ENCODE data around the gene NETO1. TPM values are rescaled to one million over a fixed set of nuclear protein-coding genes. Genes with fewer than 3 reads are reported as not detected.

The NETO1 gene
- total RNA-seq, 3 donors from 2014 or later = 0.32 to 0.33 TPM; not detected in 1

- no peak for DNase-seq (ENCODE audit: low spot score in 2 of 2)
- no peaks in the 10 kb centered on the region for H3K4me1 ChIP-seq
- no peak overlapping the region for H3K27ac ChIP-seq
- intact Hi-C loops (cut with DNase I; ENCODE audit: low total_unique reads) = no loop called here
- no peaks in the 10 kb centered on the region for H3K9me3 ChIP-seq
- H3K27me3 ChIP-seq = no peaks in the 10 kb centered on the region
- no peak overlapping the region for H3K4me3 ChIP-seq
- H3K36me3 ChIP-seq = no peaks in the 10 kb centered on the region
- no peak for TF ChIP-seq POLR2A (IDR thresholded peaks at IDR 0.05)
- TF ChIP-seq POLR2AphosphoS5 (IDR thresholded peaks at IDR 0.05) = no peak
- TF ChIP-seq, protein P1, sequence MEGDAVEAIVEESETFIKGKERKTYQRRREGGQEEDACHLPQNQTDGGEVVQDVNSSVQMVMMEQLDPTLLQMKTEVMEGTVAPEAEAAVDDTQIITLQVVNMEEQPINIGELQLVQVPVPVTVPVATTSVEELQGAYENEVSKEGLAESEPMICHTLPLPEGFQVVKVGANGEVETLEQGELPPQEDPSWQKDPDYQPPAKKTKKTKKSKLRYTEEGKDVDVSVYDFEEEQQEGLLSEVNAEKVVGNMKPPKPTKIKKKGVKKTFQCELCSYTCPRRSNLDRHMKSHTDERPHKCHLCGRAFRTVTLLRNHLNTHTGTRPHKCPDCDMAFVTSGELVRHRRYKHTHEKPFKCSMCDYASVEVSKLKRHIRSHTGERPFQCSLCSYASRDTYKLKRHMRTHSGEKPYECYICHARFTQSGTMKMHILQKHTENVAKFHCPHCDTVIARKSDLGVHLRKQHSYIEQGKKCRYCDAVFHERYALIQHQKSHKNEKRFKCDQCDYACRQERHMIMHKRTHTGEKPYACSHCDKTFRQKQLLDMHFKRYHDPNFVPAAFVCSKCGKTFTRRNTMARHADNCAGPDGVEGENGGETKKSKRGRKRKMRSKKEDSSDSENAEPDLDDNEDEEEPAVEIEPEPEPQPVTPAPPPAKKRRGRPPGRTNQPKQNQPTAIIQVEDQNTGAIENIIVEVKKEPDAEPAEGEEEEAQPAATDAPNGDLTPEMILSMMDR (IDR thresholded peaks at IDR 0.05) = no peak
Observed at GRCh38 chr18:72847771-72848170, 20.0 kb downstream of the NETO1 start.

GRCh38 chr18:72846736-72847533 is 20.9 kb downstream of the NETO1 start:
- H3K27ac ChIP-seq = no peak overlapping the region
- DNase-seq (ENCODE audit: low spot score in 2 of 2) = peak in 1 of 2 donors; percentile 36
- no peaks in the 10 kb centered on the region for H3K36me3 ChIP-seq
- no peaks in the 10 kb centered on the region for H3K9me3 ChIP-seq
- intact Hi-C loops (cut with DNase I; ENCODE audit: low total_unique reads) = no loop called here
- H3K4me1 ChIP-seq = no peaks in the 10 kb centered on the region
- TF ChIP-seq, protein P1 (IDR thresholded peaks at IDR 0.05) = no peak
- TF ChIP-seq POLR2A (IDR thresholded peaks at IDR 0.05) (no peak), POLR2AphosphoS5 (IDR thresholded peaks at IDR 0.05) (no peak)
- H3K27me3 ChIP-seq = no peaks in the 10 kb centered on the region
- H3K4me3 ChIP-seq = no peak overlapping the region

- intact Hi-C loops (cut with DNase I; ENCODE audit: low total_unique reads) = no loop called here
- H3K27ac ChIP-seq = no peak overlapping the region
Observed at GRCh38 chr18:72843743-72844142, 24.0 kb downstream of the NETO1 start.

GRCh38 chr18:72840109-72840508 is 27.7 kb downstream of the NETO1 start:
- TF ChIP-seq POLR2A (IDR thresholded peaks at IDR 0.05) (no peak), POLR2AphosphoS5 (IDR thresholded peaks at IDR 0.05) (no peak)
- TF ChIP-seq, protein P1 (IDR thresholded peaks at IDR 0.05) = no peak
- Histone ChIP-seq H3K4me1 (no peaks in the 10 kb centered on the region), H3K27ac (no peak overlapping the region), H3K36me3 (no peaks in the 10 kb centered on the region), H3K27me3 (no peaks in the 10 kb centered on the region), H3K4me3 (no peak overlapping the region), H3K9me3 (no peaks in the 10 kb centered on the region)
- intact Hi-C loops (cut with DNase I; ENCODE audit: low total_unique reads) = no loop called here
- DNase-seq (ENCODE audit: low spot score in 2 of 2) = no peak

More at GRCh38 chr18:72843743-72844142, 24.0 kb downstream of the NETO1 start:
- no peak overlapping the region for H3K4me3 ChIP-seq
- H3K36me3 ChIP-seq = no peaks in the 10 kb centered on the region
- no peak for TF ChIP-seq POLR2AphosphoS5 (IDR thresholded peaks at IDR 0.05)
- no peak for TF ChIP-seq POLR2A (IDR thresholded peaks at IDR 0.05)
- TF ChIP-seq, protein P1 (IDR thresholded peaks at IDR 0.05) = no peak
- no peaks in the 10 kb centered on the region for H3K27me3 ChIP-seq
- no peaks in the 10 kb centered on the region for H3K4me1 ChIP-seq
- DNase-seq (ENCODE audit: low spot score in 2 of 2) = no peak
- no peaks in the 10 kb centered on the region for H3K9me3 ChIP-seq

DNA sequence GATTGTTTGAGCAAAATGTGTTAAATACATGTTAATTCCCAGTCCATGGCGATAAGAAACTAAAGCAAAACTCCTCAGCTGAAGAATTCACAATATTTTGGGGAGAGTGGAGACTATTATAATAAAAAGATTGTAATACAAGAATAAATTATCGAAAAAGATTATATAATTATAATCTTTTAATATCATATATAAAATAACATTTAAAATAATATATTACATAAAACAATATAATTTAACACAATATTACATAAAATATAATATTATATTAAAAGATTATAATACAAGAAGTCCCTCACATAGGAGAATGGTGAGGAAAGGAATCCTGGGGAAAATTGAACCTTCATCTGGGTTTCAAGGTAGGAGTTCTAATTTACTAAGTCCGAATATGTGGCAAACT is 33.1 kb downstream of the NETO1 start:
- no peak for DNase-seq (ENCODE audit: low spot score in 2 of 2)
- H3K27me3 ChIP-seq = no peaks in the 10 kb centered on the region
- no peaks in the 10 kb centered on the region for H3K36me3 ChIP-seq
- TF ChIP-seq, protein P1 (IDR thresholded peaks at IDR 0.05) = no peak
- TF ChIP-seq POLR2AphosphoS5 (IDR thresholded peaks at IDR 0.05) (no peak), POLR2A (IDR thresholded peaks at IDR 0.05) (no peak)
- no peaks in the 10 kb centered on the region for H3K4me1 ChIP-seq
- H3K27ac ChIP-seq = no peak overlapping the region
- no peaks in the 10 kb centered on the region for H3K9me3 ChIP-seq
- intact Hi-C loops (cut with DNase I; ENCODE audit: low total_unique reads) = no loop called here
- no peak overlapping the region for H3K4me3 ChIP-seq

Measured in breast epithelium (tissue), 4 donors.